NCI-H2081 treated with DMSO at 0.1 percent for 48 hours (cell line): ENCODE results near the gene MON2.
A peak's percentile ranks its signal among the peaks of the same experiment; 100 is the strongest.
"Not testable (repeated sequence)": the region's sequence is repeated elsewhere in the genome, so short reads cannot be mapped to it uniquely, and the experiment has no call there.

Source experiments
- DNase-seq: peaks from one replicate; lab custom pipeline; 2025; lab: John Stamatoyannopoulos, UW

MON2 gene

DNA sequence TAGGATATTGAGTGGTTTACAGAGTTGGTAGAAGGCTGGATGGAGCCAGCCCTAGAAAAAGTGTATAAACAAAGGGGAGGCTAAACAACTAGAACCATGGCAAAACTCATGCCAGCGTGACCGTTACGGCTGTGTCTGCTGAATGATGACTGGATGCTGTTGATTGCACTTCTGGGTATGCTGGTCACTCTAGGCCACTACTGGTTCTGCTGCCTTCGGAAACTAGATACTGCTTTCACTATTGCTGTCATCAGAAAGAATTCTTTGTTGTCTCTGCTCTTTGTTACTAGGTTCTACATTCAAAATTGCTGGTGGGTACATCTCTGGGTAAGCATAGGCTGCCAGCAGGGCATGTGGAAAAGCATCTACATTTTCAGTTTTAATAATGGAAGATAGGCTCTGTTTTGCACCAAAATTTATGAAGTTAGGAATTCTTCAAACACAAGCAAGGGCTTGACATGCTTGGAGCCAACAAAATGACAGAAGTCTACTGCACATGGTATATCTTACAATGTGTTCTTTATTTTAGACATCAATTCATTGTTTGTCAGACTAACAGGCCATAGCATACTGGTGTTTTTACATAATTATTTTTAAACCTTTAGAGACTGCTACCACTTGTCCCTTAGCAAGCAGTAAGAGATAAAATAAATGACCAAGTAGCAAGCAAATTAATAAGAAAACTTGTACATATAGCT, 15.4 kb downstream of the MON2 start:
- no peak for DNase-seq

DNA sequence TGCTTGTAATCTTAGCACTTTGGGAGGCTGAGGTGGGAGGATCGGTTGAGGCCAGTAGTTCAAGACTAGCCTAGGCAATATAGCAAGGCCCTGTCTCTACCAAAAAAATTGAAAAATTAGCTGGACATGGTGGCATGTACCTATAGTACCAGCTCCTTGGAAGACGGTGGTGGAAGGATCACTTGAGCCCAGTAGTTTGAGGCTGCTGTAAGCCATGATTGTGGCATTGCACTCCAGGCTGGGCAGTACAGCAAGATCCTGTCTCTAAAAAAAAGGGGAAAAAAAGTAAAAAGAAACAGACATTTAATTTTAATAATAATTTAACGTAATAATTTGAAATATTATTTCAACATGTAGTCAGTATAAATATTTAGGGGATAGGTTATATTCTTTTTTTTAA, 16.1 kb downstream of the MON2 start:
- no peak for DNase-seq

DNA sequence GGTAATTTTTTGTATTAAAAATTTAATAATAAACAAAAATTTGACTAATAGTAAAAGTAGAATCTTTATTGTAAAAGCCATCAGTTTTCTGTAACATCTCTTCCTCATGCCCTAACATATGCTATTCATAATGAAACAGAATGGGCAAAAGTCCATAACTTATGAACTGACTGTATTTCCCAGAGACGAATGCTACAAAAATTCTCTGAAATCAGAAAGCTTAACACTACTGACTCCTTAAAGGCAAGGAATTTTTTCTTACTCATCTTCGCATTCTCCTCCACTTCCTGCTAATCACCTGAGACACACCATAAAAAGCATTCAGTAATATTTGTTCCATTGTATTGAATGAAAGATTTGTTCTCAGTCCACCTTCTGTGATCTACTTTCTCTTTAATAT, 17.6 kb downstream of the MON2 start:
- DNase-seq = no peak

DNA sequence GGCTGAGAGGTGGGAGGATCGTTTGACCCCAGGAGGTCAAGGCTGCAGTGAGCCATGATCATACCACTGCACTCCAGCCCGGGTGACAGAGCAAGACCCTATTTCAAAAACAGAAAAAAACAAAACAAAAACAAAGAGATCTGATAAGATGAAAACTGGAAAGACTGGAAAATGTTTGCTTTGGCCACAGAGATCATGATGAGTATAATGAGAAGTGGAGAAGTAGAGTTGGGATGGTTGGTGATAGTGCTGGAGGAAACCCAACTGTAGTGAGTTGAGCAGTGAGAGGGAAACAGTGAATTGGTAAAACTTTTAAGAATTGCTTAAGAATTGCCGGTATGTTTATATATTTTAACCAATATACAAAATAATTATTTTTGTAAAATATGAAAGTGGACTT, 39.2 kb downstream of the MON2 start:
- DNase-seq = no peak

DNA sequence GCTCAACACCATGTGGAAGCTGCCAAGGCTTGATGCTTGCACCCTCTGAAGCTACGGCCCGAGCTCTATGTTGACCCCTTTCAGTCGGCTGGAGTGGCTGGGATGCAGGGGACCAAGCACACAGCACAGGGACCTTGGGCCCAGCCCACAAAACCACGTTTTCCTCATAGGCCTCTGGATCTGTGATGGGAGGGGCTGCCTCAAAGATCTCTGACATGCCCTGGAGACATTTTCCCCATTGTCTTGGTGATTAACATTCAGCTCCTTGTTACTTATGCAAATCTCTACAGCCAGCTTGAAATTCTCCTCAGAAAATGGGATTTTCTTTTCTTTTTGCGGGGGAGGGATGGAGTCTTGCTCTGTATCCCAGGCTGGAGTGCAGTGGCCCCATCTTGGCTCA, 46.3 kb downstream of the MON2 start:
- no peak for DNase-seq

DNA sequence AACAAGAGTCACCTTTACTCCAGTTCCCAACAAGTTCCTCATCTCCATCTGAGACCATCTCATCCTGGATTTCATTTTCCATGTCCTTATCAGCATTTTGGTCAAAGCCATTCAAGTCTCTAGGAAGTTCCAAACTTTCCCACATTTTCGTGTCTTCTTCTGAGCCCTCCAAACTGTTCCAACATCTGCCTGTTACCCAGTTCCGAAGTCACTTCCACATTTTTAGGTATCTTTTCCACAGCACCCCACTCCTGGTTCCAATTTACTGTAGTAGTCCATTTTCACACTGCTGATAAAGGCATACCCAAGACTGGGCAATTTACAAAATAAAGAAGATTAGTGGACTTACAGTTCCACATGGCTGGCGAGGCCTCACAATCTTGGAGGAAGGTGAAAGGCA, 47.5 kb downstream of the MON2 start:
- not testable (repeated sequence) for DNase-seq

DNA sequence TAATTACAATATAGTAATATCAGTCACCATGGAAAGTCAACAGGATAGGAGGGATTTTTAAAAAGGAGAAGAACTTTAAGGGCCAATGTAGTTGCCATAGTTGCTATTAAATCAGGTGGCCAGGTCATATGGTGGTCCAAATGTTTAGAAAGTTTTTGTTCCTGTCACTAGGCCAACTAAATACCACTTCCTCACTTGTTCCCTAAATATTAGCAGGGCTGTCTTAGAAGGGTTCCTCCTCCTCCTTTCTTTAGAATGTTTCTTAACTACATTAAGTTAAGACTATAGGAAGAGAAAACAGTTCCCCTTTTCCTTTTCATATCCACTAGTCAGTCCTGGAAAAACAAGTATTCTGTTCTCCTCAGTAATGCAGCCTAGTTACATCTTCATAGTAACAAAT, 50.3 kb downstream of the MON2 start:
- DNase-seq = no peak

DNA sequence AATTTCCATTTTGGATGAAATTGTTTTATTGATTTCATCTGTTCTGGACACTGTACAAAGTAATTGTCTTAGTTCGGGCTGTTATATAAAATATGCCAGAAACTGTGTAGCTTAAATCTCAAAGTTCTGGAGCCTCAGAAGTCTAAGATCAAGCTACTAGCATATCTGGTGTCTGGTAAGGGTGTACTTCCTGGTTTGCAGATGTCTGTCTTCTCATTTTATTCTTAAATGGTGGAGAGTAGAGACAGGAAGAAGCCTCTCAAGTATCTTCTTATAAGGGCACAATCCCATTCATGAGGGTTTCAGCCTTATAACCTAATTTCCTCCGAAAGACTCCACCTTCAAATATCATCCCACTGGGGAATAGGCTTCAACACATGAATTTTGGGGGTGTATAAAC, 51.3 kb downstream of the MON2 start:
- DNase-seq = no peak

DNA sequence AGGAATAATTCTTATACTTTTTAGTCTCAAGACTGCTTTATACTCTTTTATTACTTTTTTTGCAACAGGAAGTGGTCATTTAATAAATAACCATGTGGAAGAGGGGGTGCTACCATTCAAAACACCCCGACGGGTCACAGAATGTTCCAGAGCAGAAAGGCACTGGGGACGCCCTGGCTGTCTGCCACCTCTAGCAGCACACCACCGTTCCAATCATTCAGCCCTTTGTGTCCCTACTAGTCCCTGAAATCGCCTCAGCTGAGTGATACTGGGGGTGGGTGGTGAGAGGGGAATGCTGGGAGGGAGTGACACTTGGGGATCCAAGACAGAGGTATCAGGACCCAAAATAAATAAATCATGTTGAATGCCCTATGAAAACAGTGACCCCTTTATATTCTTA, 52.4 kb downstream of the MON2 start:
- no peak for DNase-seq

DNA sequence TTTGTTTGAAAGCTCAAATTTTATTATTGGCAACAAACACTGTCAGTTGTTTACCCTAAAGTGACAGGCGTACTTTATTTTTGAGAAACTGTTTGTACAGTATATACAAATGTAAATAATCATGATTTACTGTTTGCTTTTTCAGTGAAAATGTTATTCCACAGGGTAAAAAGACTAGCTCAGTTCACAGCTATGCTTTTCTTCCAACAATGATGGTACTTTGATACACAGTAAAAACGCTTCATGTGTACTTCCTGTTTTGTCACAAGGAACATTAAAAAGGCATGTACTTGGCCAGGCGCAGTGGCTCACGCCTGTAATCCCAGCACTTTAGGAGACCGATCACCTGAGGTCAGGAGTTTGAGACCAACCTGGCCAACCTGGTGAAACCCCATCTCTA, 53.7 kb downstream of the MON2 start:
- peak; percentile 9 for DNase-seq

DNA sequence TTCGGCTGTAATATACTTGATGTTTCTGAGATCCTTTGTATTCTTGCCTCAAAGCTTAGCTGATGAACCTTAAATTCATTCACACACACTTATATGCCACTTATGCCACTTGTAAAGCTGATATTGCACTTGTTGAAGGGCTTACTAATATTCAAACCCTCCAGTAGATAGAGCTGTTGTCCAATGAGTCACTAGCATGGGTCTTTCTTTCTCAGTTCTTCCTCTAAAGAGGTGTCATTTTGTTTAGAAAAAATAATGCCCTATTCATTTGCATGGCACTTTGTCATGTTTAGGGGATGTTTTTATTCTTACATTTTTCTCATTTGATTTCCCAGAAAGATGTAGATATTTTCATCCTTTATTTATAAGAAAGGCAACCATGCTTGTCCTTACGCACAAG, 56.4 kb downstream of the MON2 start:
- DNase-seq = no peak

DNA sequence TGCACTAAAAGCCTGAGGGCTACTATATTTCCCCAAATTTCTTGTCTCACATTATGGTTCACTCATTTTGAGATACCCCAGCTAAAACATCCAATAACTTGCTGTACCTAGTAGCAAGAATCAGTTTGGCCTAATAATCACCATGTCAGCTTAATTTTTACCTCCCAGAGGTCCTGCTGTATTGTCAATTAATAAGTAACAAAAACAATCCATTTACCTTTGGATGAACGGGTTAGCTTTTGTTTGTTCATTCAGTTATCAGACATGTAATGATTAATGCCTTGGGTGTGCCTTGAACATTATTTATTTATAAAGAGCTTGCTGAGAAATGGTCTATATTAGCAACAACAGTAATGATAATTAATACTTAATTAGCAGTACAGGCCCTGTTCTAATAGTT, 57.0 kb downstream of the MON2 start:
- DNase-seq = no peak

DNA sequence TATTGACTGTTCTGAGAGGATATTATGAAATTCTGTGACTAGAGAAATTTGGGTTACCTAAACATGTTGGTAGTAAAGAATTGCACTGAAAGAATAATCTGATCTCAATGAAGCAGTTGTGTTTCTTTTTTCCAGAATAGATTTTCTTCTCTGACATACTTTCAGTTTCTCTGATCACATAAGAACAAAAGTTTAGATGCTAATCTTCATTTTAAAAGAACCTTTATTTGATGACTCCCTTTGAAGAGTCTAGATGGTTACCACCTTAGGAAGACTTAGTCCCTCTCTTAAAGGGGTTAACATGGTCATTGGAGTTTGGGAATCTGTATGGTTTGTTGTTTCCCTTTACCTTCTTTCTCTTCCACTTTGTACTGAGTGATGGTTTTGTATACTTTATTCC, 58.6 kb downstream of the MON2 start:
- no peak for DNase-seq

DNA sequence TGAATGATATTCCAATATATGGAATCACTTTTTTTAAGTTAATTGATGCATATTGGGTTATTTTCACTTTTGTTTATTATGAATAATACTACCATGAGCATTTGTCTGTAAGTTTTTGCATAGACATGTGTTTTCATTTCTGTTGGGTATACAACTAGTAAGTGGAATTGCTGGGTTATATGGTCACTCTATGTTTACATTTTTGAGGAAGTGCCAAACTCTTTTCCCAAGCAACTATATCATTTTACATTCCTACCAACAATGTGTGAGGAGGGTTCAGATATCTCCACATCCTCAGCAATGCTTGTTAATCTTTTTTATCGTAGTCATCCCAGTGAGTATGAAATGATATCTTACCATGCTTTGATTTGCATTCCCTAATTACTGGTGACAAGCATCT, 64.0 kb downstream of the MON2 start:
- no peak for DNase-seq

DNA sequence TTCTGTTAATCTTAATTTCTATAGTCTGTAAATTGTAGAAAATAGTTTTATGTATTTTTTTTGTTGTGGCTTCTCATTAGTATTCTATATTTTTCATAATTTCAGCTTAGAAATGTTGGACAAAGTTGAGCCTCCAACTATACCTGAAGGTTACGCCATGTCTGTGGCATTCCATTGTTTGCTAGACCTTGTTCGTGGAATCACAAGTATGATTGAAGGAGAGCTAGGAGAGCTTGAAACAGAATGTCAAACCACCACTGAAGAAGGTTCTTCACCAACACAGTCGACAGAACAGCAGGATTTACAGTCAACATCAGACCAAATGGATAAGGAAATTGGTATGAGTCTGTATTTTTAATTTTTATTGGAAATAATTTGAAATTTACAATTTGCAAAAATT, 65.7 kb downstream of the MON2 start:
- DNase-seq = no peak

DNA sequence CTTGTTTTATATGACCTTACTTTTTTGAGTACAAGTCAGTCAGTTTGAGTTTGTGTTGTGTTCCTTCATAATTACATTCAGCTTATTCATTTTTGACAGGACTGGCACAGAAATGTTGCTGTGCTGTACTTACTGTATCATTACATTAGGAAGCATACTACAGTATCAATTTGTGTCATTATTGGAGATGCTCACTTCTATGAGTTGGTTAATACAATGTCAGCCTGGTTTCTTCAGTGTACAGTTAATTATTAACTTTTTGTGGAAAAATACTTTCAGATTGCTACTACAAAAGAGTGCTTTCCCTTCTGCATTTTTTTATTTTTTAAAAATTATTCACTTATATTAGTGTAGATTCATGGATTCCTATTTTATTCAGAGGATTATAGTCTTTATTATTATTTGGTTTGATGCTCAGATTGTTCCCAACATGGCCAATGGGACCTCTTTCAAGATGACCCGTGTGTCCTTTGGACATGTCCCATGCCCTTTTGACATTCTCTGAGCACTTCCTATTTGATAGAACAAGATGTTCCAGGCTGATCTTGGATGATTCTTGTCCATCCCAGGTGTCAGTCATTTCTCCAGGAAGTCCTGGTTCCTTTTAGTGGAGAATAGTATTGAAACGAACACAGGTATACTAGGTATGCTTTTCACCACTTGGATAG, 66.6 kb downstream of the MON2 start:
- no peak for DNase-seq

DNA sequence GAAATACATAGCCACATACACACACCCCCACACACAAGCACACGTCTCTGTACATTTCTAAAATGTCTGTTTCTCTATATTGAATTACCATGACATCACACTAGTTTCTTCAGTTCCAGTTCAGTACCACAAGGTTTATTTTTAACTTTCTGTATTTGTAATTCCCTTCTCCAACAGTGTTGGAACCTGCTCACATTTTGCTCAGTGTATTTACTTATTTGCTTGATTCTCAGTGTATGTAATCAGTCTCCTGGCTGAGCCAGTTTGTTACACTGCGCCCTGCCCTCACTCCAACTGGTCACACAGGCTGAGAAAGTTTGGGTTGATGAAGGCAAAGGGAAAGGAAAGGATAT, 67.1 kb downstream of the MON2 start:
- no peak for DNase-seq

DNA sequence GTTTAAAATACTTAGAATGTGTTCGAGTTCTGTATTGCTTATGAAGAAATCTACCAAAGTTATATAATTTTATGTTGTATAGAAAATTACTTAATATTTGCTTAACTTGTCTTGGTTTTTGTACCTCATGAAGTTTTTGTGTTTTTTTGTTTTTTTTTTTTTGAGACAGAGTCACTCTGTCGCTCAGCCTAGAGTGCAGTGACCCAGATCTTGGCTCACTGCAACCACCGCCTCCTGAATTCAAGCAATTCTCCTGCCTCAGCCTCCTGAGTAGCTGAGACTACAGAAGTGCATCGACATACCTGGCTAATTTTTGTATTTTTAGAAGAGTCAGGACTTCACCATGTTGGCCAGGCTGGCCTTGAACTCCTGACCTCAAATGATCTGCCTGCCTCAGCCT, 69.9 kb downstream of the MON2 start:
- DNase-seq = no peak

DNA sequence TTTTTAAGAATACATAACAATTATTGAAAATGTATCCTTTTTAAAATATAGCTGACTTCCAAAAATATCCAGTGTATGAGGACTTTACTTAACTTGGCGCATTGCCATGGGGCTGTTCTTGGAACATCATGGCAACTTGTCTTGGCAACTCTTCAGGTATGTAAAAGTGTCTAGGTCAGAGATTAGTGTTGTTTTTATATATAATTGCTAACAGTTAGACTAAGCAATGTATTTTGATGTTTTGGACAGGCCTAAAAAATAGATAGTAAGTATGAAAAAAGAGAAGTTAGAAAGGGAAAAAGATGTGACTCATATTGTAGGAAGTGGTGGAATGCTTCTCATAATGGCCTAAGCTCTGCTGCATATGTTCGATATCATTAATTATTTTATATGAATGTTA, 70.9 kb downstream of the MON2 start:
- DNase-seq = no peak

DNA sequence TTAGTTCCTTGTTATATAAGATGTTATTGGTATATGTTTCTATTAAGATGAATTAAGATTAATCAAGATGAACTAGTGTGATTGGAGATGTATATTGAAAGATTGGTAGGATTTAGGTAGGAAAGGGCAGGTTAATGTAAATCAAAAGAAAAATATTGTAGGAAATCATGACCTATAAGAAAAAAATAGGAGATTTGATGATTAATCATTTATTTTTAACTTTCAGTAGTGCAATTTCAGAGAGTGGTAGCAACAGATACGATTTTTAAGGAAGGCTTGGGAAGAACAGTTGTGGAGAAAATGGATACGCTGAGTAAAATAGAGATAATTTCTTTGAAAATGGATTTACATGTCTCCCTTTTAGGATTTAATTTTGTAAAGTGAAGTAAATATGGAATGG, 73.7 kb downstream of the MON2 start:
- no peak for DNase-seq

DNA sequence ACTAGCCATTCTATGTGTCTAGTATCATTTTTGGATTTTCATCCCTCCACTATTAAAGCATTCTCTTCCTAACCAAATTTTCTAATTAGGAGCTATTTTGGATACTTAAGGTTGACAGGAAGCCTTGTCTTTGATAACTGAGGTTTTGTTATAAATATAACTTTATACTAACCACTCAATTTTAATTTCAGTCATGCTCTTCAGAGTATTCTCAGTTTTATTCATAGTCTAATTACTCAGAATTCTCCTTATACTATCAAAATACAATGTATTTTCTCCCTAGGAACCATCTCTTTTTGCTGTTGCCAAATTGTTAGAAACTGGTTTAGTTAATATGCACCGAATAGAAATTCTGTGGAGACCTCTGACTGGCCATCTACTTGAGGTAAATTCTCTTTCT, 76.2 kb downstream of the MON2 start:
- DNase-seq = no peak

DNA sequence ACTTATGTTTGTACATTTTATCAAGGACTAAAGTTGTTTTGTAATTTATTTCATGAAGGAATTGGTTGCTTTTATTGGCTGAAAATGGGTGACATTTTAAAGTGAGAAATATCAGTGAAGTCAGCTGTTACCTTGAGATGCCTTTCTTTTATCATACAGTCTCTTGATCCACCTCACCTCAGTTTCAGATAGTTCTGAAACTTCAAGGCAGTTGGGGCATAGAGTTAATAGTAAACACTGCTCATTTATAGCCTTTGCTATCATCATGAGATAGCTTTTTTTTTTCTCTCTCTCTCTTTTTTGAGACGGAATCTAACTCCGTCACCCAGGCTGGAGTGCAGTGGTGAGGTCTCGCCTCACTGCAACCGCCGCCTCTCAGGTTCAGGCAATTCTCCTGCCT, 76.7 kb downstream of the MON2 start:
- no peak for DNase-seq

DNA sequence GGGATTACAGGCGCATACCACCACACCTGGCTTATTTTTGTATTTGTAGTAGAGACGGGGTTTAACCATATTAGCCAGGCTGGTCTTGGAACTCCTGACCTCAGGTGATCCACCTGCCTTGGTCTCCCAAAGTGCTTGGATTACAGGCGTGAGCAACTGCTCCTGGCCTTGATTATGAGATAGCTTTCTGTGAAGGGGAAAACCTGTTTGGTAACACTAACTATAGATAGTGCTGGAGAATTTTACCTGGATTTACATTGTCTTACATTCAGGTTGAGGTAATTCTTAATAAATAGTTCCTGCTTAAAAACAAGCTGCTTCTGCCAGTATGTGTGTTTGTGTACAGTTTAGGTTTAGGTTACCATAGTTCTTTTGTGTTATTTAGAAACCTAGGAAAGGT, 77.1 kb downstream of the MON2 start:
- no peak for DNase-seq

DNA sequence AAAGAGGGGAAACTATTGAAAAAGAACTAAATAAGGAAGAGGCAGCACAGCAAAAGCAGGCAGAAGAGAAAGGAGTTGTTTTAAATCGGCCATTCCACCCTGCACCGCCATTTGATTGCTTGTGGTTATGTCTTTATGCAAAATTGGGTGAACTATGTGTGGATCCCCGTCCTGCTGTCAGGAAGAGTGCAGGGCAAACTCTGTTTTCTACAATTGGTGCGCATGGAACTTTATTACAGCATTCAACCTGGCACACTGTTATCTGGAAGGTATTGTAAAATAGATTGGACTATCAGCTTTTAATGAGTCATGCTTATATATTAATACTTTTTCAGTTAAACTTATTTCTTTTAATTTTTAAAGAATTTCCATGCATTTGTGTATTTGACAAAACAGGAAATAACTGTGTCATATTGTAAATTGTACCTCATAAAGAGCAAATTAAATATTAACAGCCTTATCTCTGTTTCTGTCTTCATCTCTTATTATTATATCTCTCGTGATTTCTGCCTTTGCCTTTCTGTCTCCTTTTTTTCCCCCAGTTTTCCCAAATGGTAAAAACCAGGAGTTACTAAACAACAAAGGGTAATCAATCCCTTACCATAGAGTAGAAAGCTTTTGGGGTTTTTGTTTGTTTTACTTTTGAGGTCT, 86.4 kb downstream of the MON2 start:
- no peak for DNase-seq
